Fibroblast of lung (primary cell): Measurements from ENCODE around the gene HS6ST2. TPM values are rescaled to one million over a fixed set of nuclear protein-coding genes. Genes with fewer than 3 reads are reported as not detected.

ENCODE experiments used
- DNase-seq, 2 donors: peaks; one replicate each; pipeline versions ENCODE4 v3.0.0 to v3.0.0-alpha.2; 2010; ENCODE audit warnings: low read depth in 2 of 2
- H2AFZ ChIP-seq: 2 replicates; pipeline ENCODE4 v1.5.1; 2012; ENCODE audit warnings: low read length, control low read depth, inconsistent platforms
- H3K27ac ChIP-seq: 2 replicates; pipeline ENCODE4 v1.5.1; 2011; ENCODE audit warnings: low read length, control low read depth; ENCODE audit not compliant: insufficient read depth
- H3K27me3 ChIP-seq: 2 replicates; pipeline ENCODE4 v1.5.1; 2011; ENCODE audit warnings: mild to moderate bottlenecking, low read length; ENCODE audit not compliant: control insufficient read depth, insufficient read depth
- H3K36me3 ChIP-seq: 2 replicates; pipeline ENCODE4 v1.5.1; 2011; ENCODE audit warnings: low read length; ENCODE audit not compliant: control insufficient read depth, insufficient read depth
- H3K4me1 ChIP-seq: 2 replicates; pipeline ENCODE4 v1.5.1; 2011; ENCODE audit warnings: low read length; ENCODE audit not compliant: control insufficient read depth, insufficient read depth; ENCODE audit errors: extremely low read depth
- H3K4me2 ChIP-seq: 2 replicates; pipeline ENCODE4 v1.5.1; 2011; ENCODE audit warnings: low read length, control low read depth; ENCODE audit not compliant: insufficient read depth; ENCODE audit errors: extremely low read depth
- H3K4me3 ChIP-seq, 4 experiments: fragments of 200-600 bp in 1 of 4; sonication (generic) in 1 of 4; replicated peaks in 1 of 4; 2 replicates each; pipeline ENCODE4 v1.5.1; 2011 to 2016; ENCODE audit warnings: low read length in 4 of 4, low read depth in 3 of 4, mild to moderate bottlenecking in 3 of 4, control low read depth in 2 of 4, inconsistent platforms in 1 of 4, mixed read lengths in 1 of 4; ENCODE audit not compliant: insufficient read depth in 1 of 4; ENCODE audit errors: control extremely low read depth in 1 of 4
- H3K79me2 ChIP-seq: 2 replicates; pipeline ENCODE4 v1.5.1; 2012; ENCODE audit warnings: mild to moderate bottlenecking, low read length, inconsistent platforms; ENCODE audit not compliant: control insufficient read depth, insufficient read depth
- H3K9ac ChIP-seq: 2 replicates; pipeline ENCODE4 v1.5.1; 2011; ENCODE audit warnings: mild to moderate bottlenecking, low read length, control low read depth; ENCODE audit not compliant: insufficient read depth
- H3K9me3 ChIP-seq: 2 replicates; pipeline ENCODE4 v1.5.1; 2012; ENCODE audit warnings: low read depth, low read length; ENCODE audit not compliant: control insufficient read depth, insufficient read depth
- H4K20me1 ChIP-seq: 2 replicates; pipeline ENCODE4 v1.5.1; 2011; ENCODE audit warnings: low read length; ENCODE audit not compliant: control insufficient read depth, insufficient read depth; ENCODE audit errors: extremely low read depth
- CTCF ChIP-seq, 2 donors: IDR thresholded peaks in 1 of 2; conservative IDR thresholded peaks in 1 of 2; 1 replicate in 1 of 2; 2 replicates in 1 of 2; pipeline ENCODE4 v1.5.1; 2011 to 2012; ENCODE audit warnings: low read length in 2 of 2, control low read depth in 1 of 2, inconsistent platforms in 1 of 2, low read depth in 1 of 2, mild to moderate bottlenecking in 1 of 2
- EZH2 ChIP-seq: IDR thresholded peaks from 2 replicates; pipeline ENCODE4 v1.5.1; 2012; ENCODE audit warnings: low read length, control low read depth, mild to moderate bottlenecking; ENCODE audit errors: missing control alignments
- polyA plus RNA-seq, 2 donors: library from polyadenylated mRNA; depleted of rRNA in 1 of 2; stranded (reverse) in 1 of 2; unstranded in 1 of 2; fragments of >200 nt; gene quantifications; 2 replicates each; pipeline ENCODE4 v1.2.1, GENCODE V29; 2011 to 2012; ENCODE audit warnings: missing spikeins in 1 of 2
- total RNA-seq: library from RNA; depleted of rRNA; stranded (reverse); fragments of >200 nt; gene quantifications from 2 replicates; pipeline ENCODE4 v1.2.1, GENCODE V29; 2014

HS6ST2 gene
- total and polyA plus RNA-seq, 2 donors (not counting 1 experiment from before 2014, with no cell fraction given), result 0.01 to 0.17 TPM

- TF ChIP-seq EZH2 (no peak), CTCF (conservative IDR thresholded peaks at IDR 0.05 in 1 of 2, IDR thresholded peaks at IDR 0.05 in 1 of 2; ENCODE audit: low read depth in 1 of 2, low read length in 2 of 2) (peak; percentile 25 to 68)
- H3K36me3 ChIP-seq, result no peaks in the 10 kb centered on the region
- H3K9me3 ChIP-seq, result no peaks in the 10 kb centered on the region
- no peak overlapping the region for H3K4me3 ChIP-seq
- no peaks in the 10 kb centered on the region for H4K20me1 ChIP-seq
- H3K27ac ChIP-seq, result no peak overlapping the region
- H3K4me1 ChIP-seq, result no peaks in the 10 kb centered on the region
- no peak overlapping the region for H3K9ac ChIP-seq
- H3K4me2 ChIP-seq, result no peak overlapping the region
- H2AFZ ChIP-seq, result no peak overlapping the region
- no peaks in the 10 kb centered on the region for H3K27me3 ChIP-seq
- peak in 1 of 2 donors; percentile 12 for DNase-seq
- H3K79me2 ChIP-seq, result no peaks in the 10 kb centered on the region
Measured at GRCh38 chrX:132740316-132741123, 217.9 kb downstream of the HS6ST2 start.

- H4K20me1 ChIP-seq, result no peaks in the 10 kb centered on the region
- no peaks in the 10 kb centered on the region for H3K9me3 ChIP-seq
- no peak overlapping the region for H3K9ac ChIP-seq
- H3K4me1 ChIP-seq, result no peaks in the 10 kb centered on the region
- H3K27ac ChIP-seq, result no peak overlapping the region
- H3K27me3 ChIP-seq, result no peaks in the 10 kb centered on the region
- H3K4me2 ChIP-seq, result no peak overlapping the region
- no peak overlapping the region for H2AFZ ChIP-seq
- TF ChIP-seq EZH2 (no peak), CTCF (conservative IDR thresholded peaks at IDR 0.05 in 1 of 2, IDR thresholded peaks at IDR 0.05 in 1 of 2; ENCODE audit: low read depth in 1 of 2, low read length in 2 of 2) (no peak)
- no peaks in the 10 kb centered on the region for H3K79me2 ChIP-seq
- H3K36me3 ChIP-seq, result no peaks in the 10 kb centered on the region
- no peak overlapping the region for H3K4me3 ChIP-seq
- no peak for DNase-seq
Measured at GRCh38 chrX:132738951-132739350, 219.5 kb downstream of the HS6ST2 start.

GRCh38 chrX:132737743-132738142, 220.7 kb downstream of the HS6ST2 start:
- Histone ChIP-seq H3K27me3 (no peaks in the 10 kb centered on the region), H3K36me3 (no peaks in the 10 kb centered on the region), H4K20me1 (no peaks in the 10 kb centered on the region), H2AFZ (no peak overlapping the region), H3K4me1 (no peaks in the 10 kb centered on the region), H3K4me3 (no peak overlapping the region), H3K4me2 (no peak overlapping the region), H3K9ac (no peak overlapping the region), H3K9me3 (no peaks in the 10 kb centered on the region), H3K79me2 (no peaks in the 10 kb centered on the region), H3K27ac (no peak overlapping the region)
- DNase-seq, result no peak
- TF ChIP-seq EZH2, result no peak
- no peak for TF ChIP-seq CTCF (conservative IDR thresholded peaks at IDR 0.05 in 1 of 2, IDR thresholded peaks at IDR 0.05 in 1 of 2; ENCODE audit: low read depth in 1 of 2, low read length in 2 of 2)
